Natural killer cell (primary cell): Measurements from ENCODE around the gene AP1M2. TPM values are rescaled to one million over a fixed set of nuclear protein-coding genes. Genes with fewer than 3 reads are reported as not detected.

Experiments
- ATAC-seq, 3 donors: fragments of 150-1000 bp in 2 of 3; fragments of 200-7000 bp in 1 of 3; cut with Tn5 transposase; 1 replicate in 1 of 3; 2 replicates in 2 of 3; pipeline ENCODE4 v1.10.0; 2021; ENCODE audit warnings: mild to moderate bottlenecking in 2 of 3, moderate library complexity in 2 of 3
- DNase-seq, 2 donors: peaks; one replicate each; pipeline versions ENCODE4 v3.0.0 to v3.0.0-alpha.2; 2013 to 2021; ENCODE audit warnings: mixed read lengths in 1 of 2
- H3K27ac ChIP-seq: one replicate; pipeline ENCODE4 v1.5.1; 2013; ENCODE audit warnings: mild to moderate bottlenecking, low read length
- H3K27me3 ChIP-seq: one replicate; pipeline ENCODE4 v1.6.1; 2013; ENCODE audit warnings: low read length; ENCODE audit not compliant: control insufficient read depth, insufficient read depth
- H3K36me3 ChIP-seq: one replicate; pipeline ENCODE4 v1.6.1; 2013; ENCODE audit warnings: low read length; ENCODE audit not compliant: control insufficient read depth, insufficient read depth
- H3K4me1 ChIP-seq: one replicate; pipeline ENCODE4 v1.6.1; 2013; ENCODE audit warnings: low read length; ENCODE audit not compliant: control insufficient read depth, insufficient read depth
- H3K4me3 ChIP-seq: one replicate; pipeline ENCODE4 v1.5.1; 2013; ENCODE audit warnings: low read length
- H3K9me3 ChIP-seq: one replicate; pipeline ENCODE4 v1.6.1; 2013; ENCODE audit warnings: low read length; ENCODE audit not compliant: control insufficient read depth, insufficient read depth
- H3K27ac Mint-ChIP-seq, 2 donors: one replicate each; pipeline ENCODE4 v1.8.0; 2022; ENCODE audit warnings: mild to moderate bottlenecking in 2 of 2, mixed read lengths in 2 of 2, moderate library complexity in 1 of 2
- H3K27me3 Mint-ChIP-seq, 2 donors: one replicate each; pipeline ENCODE4 v1.8.0; 2022; ENCODE audit warnings: low read depth in 2 of 2, mixed read lengths in 2 of 2
- H3K36me3 Mint-ChIP-seq: one replicate; pipeline ENCODE4 v1.8.0; 2022; ENCODE audit warnings: mixed read lengths
- H3K4me1 Mint-ChIP-seq, 2 donors: one replicate each; pipeline ENCODE4 v1.8.0; 2022; ENCODE audit warnings: mixed read lengths in 2 of 2
- H3K4me3 Mint-ChIP-seq: one replicate; pipeline ENCODE4 v1.8.0; 2022; ENCODE audit warnings: mild to moderate bottlenecking, moderate library complexity, mixed read lengths
- H3K9me3 Mint-ChIP-seq, 2 donors: one replicate each; pipeline ENCODE4 v1.8.0; 2022; ENCODE audit warnings: mixed read lengths in 2 of 2
- CTCF ChIP-seq: fragments of 200-600 bp; IDR thresholded peaks from one replicate; pipeline ENCODE4 v1.8.0; 2022; ENCODE audit warnings: antibody characterized with exemption
- WGBS: methylation state at CpG from one replicate; pipeline ENCODE4 v1.1.7; 2013; ENCODE audit warnings: missing lambda C conversion rate; ENCODE audit not compliant: insufficient coverage; 5-methylcytosine and 5-hydroxymethylcytosine counted together
- intact Hi-C: fragments of 100-400 bp; cut with micrococcal nuclease; formaldehyde crosslinking; loops from one replicate; pipeline ENCODE4 v1.14.2; 2022
- total RNA-seq, 4 donors: library from RNA; stranded (reverse); fragments of 120-200 nt in 1 of 4; gene quantifications; one replicate each; pipeline versions ENCODE4 v1.2.3 to v1.2.4, GENCODE V29; 2013 to 2022

AP1M2 gene
- total RNA-seq, 3 donors from 2014 or later (not counting 1 experiment from before 2014, with no cell fraction given), result 1.3 TPM; not detected in 2

GRCh38 chr19:10566658-10567410 is 20.3 kb downstream of the AP1M2 start:
- 14% methylated on average over 19 of the region's 19 CpGs for WGBS
- Mint-ChIP-seq H3K27ac (peak overlapping the region; percentile 93 to 100), H3K4me3 (peak overlapping the region; percentile 96), H3K4me1 (peaks cover 47 to 53% of the 10 kb centered on the region in 2 donors), H3K36me3 (no peaks in the 10 kb centered on the region), H3K9me3 (no peaks in the 10 kb centered on the region), H3K27me3 (no peaks in the 10 kb centered on the region)
- Histone ChIP-seq H3K4me3 (peak overlapping the region; percentile 99), H3K9me3 (no peaks in the 10 kb centered on the region), H3K27me3 (no peaks in the 10 kb centered on the region), H3K36me3 (peaks cover 9% of the 10 kb centered on the region), H3K27ac (peak overlapping the region; percentile 93), H3K4me1 (peaks cover 40% of the 10 kb centered on the region)
- ATAC-seq, result peak; percentile 31 to 51 (median 38)
- intact Hi-C loops, result loop anchor here (1.0 to 5.0 kb wide), 9 partner anchors 14 to 230 kb away; partner anchors contain the start of genes ILF3 and KEAP1
- no peak for TF ChIP-seq CTCF
- peak; percentile 75 to 86 for DNase-seq

DNA sequence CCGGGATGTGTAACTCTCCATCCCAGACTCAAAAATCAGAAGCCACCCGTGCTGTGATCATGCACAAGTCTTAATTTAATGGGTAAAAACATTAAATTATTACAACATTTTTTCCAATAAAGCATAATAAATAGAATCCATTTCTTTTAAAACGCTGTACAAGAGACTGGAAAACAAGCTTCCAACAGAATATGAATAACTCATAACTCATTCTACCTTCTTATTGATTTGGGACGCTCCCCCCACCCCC is 20.8 kb downstream of the AP1M2 start:
- ATAC-seq (no peak), DNase-seq (no peak)
- Histone ChIP-seq H3K27ac (peak overlapping the region; percentile 93), H3K4me3 (peak overlapping the region; percentile 99), H3K27me3 (no peaks in the 10 kb centered on the region), H3K4me1 (peaks cover 40% of the 10 kb centered on the region), H3K9me3 (no peaks in the 10 kb centered on the region), H3K36me3 (peaks cover 11% of the 10 kb centered on the region)
- no peaks in the 10 kb centered on the region for H3K27me3 Mint-ChIP-seq
- WGBS, result 0% methylated on average over 4 of the region's 4 CpGs
- intact Hi-C loops, result loop anchor here (1.0 to 5.0 kb wide), 9 partner anchors 13 to 230 kb away; partner anchors contain the start of genes ILF3 and KEAP1
- H3K27ac Mint-ChIP-seq, result peak overlapping the region; percentile 93 to 100
- H3K9me3 Mint-ChIP-seq, result no peaks in the 10 kb centered on the region
- no peak for TF ChIP-seq CTCF
- peaks cover 47 to 58% of the 10 kb centered on the region in 2 donors for H3K4me1 Mint-ChIP-seq
- H3K4me3 Mint-ChIP-seq, result peak overlapping the region; percentile 96
- no peaks in the 10 kb centered on the region for H3K36me3 Mint-ChIP-seq

DNA sequence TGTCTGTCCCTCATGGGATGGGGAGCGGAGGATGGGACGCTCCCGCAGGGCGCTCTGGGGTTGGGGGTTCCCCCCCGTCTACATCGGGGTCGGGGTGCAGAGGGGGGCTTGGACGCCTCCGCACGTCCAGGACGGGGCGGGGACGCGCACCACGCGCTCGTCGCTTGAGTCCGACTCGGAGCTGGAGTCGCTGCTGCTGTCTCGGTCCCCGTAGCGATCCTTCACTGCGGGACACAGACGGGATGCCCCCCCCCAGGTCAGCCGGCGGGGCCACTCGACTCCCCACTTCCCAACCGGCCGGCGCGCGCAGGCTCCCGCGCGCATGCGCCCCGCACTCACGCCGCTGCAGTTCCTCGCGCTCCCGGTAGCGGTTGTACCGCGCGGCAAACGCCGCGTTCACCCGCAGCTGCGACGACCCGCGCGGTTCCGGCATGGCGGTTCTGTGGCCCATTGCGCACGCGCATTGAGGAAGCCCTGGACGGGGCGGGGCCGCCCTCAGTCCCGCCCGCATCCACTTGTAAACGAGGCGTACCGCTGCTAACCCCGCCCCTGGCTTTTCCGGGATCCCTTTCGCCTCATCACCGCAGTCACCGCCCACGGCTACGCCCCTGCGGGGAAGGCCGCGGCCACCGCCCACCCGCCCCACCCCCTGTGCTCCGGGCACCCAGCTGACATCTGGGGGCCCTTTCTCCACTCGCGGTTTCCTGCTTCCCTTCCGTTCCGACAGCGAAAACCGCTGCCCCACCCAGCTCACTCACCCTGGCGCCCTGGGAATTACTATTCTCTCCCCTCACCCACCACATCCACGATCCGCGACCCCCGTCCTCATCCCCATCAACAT is 21.3 kb downstream of the AP1M2 start, which contains the start of gene KRI1:
TSS of gene KRI1 (minus strand) at position 444 of the 841 bp plus-strand sequence. CDS start at position 433, 11 bp downstream.
- TF ChIP-seq CTCF, result no peak
- no peaks in the 10 kb centered on the region for H3K36me3 Mint-ChIP-seq
- intact Hi-C loops, result loop anchor here (1.0 to 5.0 kb wide), 9 partner anchors 12 to 231 kb away; partner anchors contain the start of genes ILF3 and KEAP1

More for the DNA sequence above, 21.3 kb downstream of the AP1M2 start, which contains the start of gene KRI1:
- Mint-ChIP-seq H3K9me3 (no peaks in the 10 kb centered on the region), H3K27me3 (no peaks in the 10 kb centered on the region), H3K4me1 (peaks cover 47 to 62% of the 10 kb centered on the region in 2 donors), H3K4me3 (peak within 1 kb of the TSS; percentile 96), H3K27ac (peak within 1 kb of the TSS; percentile 93 to 100)
- H3K4me3 ChIP-seq, result peak within 1 kb of the TSS; percentile 99
- DNase-seq, result peak; percentile 98 to 100
- peak; percentile 38 to 71 (median 51) for ATAC-seq
- peaks cover 16% of the 10 kb centered on the region for H3K36me3 ChIP-seq
- H3K4me1 ChIP-seq, result peaks cover 40% of the 10 kb centered on the region
- H3K9me3 ChIP-seq, result no peaks in the 10 kb centered on the region
- WGBS, result under 1% methylated on average over 94 of the region's 94 CpGs
- H3K27ac ChIP-seq, result peak within 1 kb of the TSS; percentile 93
- no peaks in the 10 kb centered on the region for H3K27me3 ChIP-seq
